Heart left ventricle (tissue), 16 donors: Measurements from ENCODE around the gene OR56A1. TPM values are rescaled to one million over a fixed set of nuclear protein-coding genes. Genes with fewer than 3 reads are reported as not detected.

Experiments used
- ATAC-seq, 4 donors: fragments of 200-7000 bp; cut with Tn5 transposase; one replicate each; pipeline ENCODE4 v1.9.1; 2020 to 2022; ENCODE audit warnings: moderate library complexity in 4 of 4, mild to moderate bottlenecking in 3 of 4, moderate number of reproducible peaks in 1 of 4
- DNase-seq, 5 donors: peaks; one replicate each; pipeline ENCODE4 v3.0.0-alpha.2; 2020
- H3K27ac ChIP-seq, 12 donors: fragments of 200-600 bp; sonication (generic) in 4 of 12; one replicate each; pipeline versions ENCODE4 v1.5.0 to v1.8.0; 2016 to 2022; ENCODE audit warnings: mild to moderate bottlenecking in 2 of 12
- H3K27me3 ChIP-seq, 9 donors: fragments of 200-600 bp; sonication (generic) in 2 of 9; one replicate each; pipeline versions ENCODE4 v1.5.1 to v1.8.0; 2016 to 2022; ENCODE audit warnings: mild to moderate bottlenecking in 3 of 9
- H3K36me3 ChIP-seq, 9 donors: fragments of 200-600 bp; sonication (generic) in 2 of 9; one replicate each; pipeline versions ENCODE4 v1.5.0 to v1.8.0; 2018 to 2022; ENCODE audit warnings: mild to moderate bottlenecking in 2 of 9
- H3K4me1 ChIP-seq, 12 donors: fragments of 200-600 bp; sonication (generic) in 4 of 12; one replicate each; pipeline versions ENCODE4 v1.5.0 to v1.8.0; 2016 to 2022; ENCODE audit warnings: mild to moderate bottlenecking in 3 of 12
- H3K4me3 ChIP-seq, 12 donors: fragments of 200-600 bp; sonication (generic) in 4 of 12; one replicate each; pipeline versions ENCODE4 v1.5.0 to v1.8.0; 2017 to 2022; ENCODE audit warnings: mild to moderate bottlenecking in 9 of 12, moderate library complexity in 4 of 12
- H3K9me3 ChIP-seq, 12 donors: fragments of 200-600 bp; sonication (generic) in 4 of 12; one replicate each; pipeline versions ENCODE4 v1.5.0 to v1.8.0; 2016 to 2022; ENCODE audit warnings: mild to moderate bottlenecking in 1 of 12
- CTCF ChIP-seq, 12 donors: fragments of 200-600 bp; sonication (generic) in 4 of 12; IDR thresholded peaks; one replicate each; pipeline versions ENCODE4 v1.5.0 to v1.8.0; 2018 to 2022; ENCODE audit warnings: antibody characterized with exemption in 12 of 12, mild to moderate bottlenecking in 5 of 12
- POLR2A ChIP-seq, 2 donors: fragments of 450-650 bp; IDR thresholded peaks; one replicate each; pipeline ENCODE4 v1.6.1; 2017; ENCODE audit warnings: antibody characterized with exemption in 2 of 2, mild to moderate bottlenecking in 2 of 2, moderate library complexity in 2 of 2
- WGBS, 4 donors: extraction: QIAGEN DNeasy Blood & Tissue Kit in 2 of 4; methylation state at CpG; one replicate each; pipeline versions ENCODE4 v1.1.5 to v1.1.7; 2013 to 2018; 5-methylcytosine and 5-hydroxymethylcytosine counted together
- intact Hi-C, 10 donors: fragments of 100-400 bp; cut with DNase I; formaldehyde crosslinking; loops; one replicate each; pipeline versions ENCODE4 v1.11.1 to v1.14.2; 2022
- polyA plus RNA-seq, 2 donors: library from polyadenylated mRNA; stranded (reverse); fragments of 200-250 nt; gene quantifications; one replicate each; pipeline ENCODE4 v1.2.3, GENCODE V29; 2013
- total RNA-seq, 9 donors: library from RNA; depleted of rRNA in 2 of 9; stranded (reverse); fragments of >200 nt in 2 of 9; fragmentation: NEBNext Ultra II Directional in 3 of 9; extraction: Animal tissue kit (Norgen Biotek cat#: 25700) in 3 of 9; gene quantifications; one replicate each; pipeline versions ENCODE4 v1.1.0 to v1.2.4, GENCODE V29; 2016 to 2023
- donor health status: ischemic (EF 13 %, LVEDD 7.1; RV severe dilation, severe dysfunction).
- donor health status: healthy with polysubstance abuse.
- donor health status: DM: no; HTN: yes; CAD: no.
- donor health status: DM: no; HTN: no; CAD: no.
- donor health status: ischemic (EF 25% LVEDD 6.9; RV normal size, moderate dysfunction).
- donor health status: ischemic (EF 25% LVEDD 5.7; RV mildly dilated, moderate dysfunction).
- donor health status: healthy.
- donor health status: DM: yes; HTN: yes; CAD: no.
- donor health status: ischemic (EF 35%, LVEDD 5.7; RV mildly dilated, moderate dysfunction).
- donor health status: nonischemic (EF 11% LVEDD 7.7; RV severe dilation, severe dysfunction).
- donor health status: DM: yes; HTN: yes; CAD: no.
- donor health status: PGD.
- donor health status: ischemic (EF 29% LVEDD 5.4; RV normal size, mild dysfunction).
- donor health status: nonischemic (EF 23%, LVEDD 6.1; RV moderate dilation, normal function).

Gene OR56A1
- total and polyA plus RNA-seq, 11 donors, result 0.03 to 0.06 TPM; not detected in 9

- Histone ChIP-seq H3K27ac (no peak overlapping the region), H3K27me3 (peaks cover 0 to 4% (median 0%) of the 10 kb centered on the region in 9 donors), H3K36me3 (no peaks in the 10 kb centered on the region), H3K4me1 (no peaks in the 10 kb centered on the region), H3K4me3 (no peak overlapping the region), H3K9me3 (no peaks in the 10 kb centered on the region)
- TF ChIP-seq CTCF (IDR thresholded peaks at IDR 0.05), result no peak
- TF ChIP-seq POLR2A (IDR thresholded peaks at IDR 0.05), result no peak
- no peak for ATAC-seq
- 53 to 64% (median 60%) methylated on average over 2 of the region's 2 CpGs for WGBS, 4 donors
- intact Hi-C loops, result loop anchor here in 5 of 10 donors (10.0 kb wide), 4 partner anchors 130 to 480 kb away; partner anchors contain the start of gene CCKBR (in 1 of the 5)
- no peak for DNase-seq
Observed at GRCh38 chr11:6025056-6025455, 5.5 kb downstream of the OR56A1 start.

- ATAC-seq, result peak in 3 of 4 donors; percentile 62 to 82 (median 81)
- DNase-seq, result peak in 1 of 5 donors; percentile 20
Observed at GRCh38 chr11:6022956-6023355, 7.6 kb downstream of the OR56A1 start.

GRCh38 chr11:6013042-6013441 lies 17.5 kb downstream of the OR56A1 start:
- TF ChIP-seq POLR2A (IDR thresholded peaks at IDR 0.05), result no peak
- no peak for TF ChIP-seq CTCF (IDR thresholded peaks at IDR 0.05)
- intact Hi-C loops, result no loop called here
- H3K9me3 ChIP-seq, result peaks cover 0 to 17% (median 7%) of the 10 kb centered on the region in 12 donors
- H3K36me3 ChIP-seq, result no peaks in the 10 kb centered on the region
- H3K4me1 ChIP-seq, result no peaks in the 10 kb centered on the region
- no peak overlapping the region for H3K4me3 ChIP-seq
- H3K27ac ChIP-seq, result no peak overlapping the region
- no peak for DNase-seq
- H3K27me3 ChIP-seq, result peaks cover 0 to 4% (median 0%) of the 10 kb centered on the region in 9 donors
- WGBS, 4 donors, result 75 to 100% (median 86%) methylated on average over 1 to 3 of the region's 3 CpGs
- ATAC-seq, result no peak

More at GRCh38 chr11:6022956-6023355, 7.6 kb downstream of the OR56A1 start:
- Histone ChIP-seq H3K27ac (no peak overlapping the region), H3K9me3 (no peaks in the 10 kb centered on the region), H3K4me3 (no peak overlapping the region), H3K27me3 (no peaks in the 10 kb centered on the region), H3K36me3 (no peaks in the 10 kb centered on the region), H3K4me1 (no peaks in the 10 kb centered on the region)
- intact Hi-C loops, result loop anchor here (2.0 to 10.0 kb wide), 13 partner anchors 132 to 482 kb away; partner anchors contain the start of gene CCKBR (in 1 of the 10)
- TF ChIP-seq CTCF (IDR thresholded peaks at IDR 0.05) (peak; percentile 40 to 77 (median 64)), POLR2A (IDR thresholded peaks at IDR 0.05) (no peak)
- WGBS, 4 donors, result 1 to 4% (median 2%) methylated on average over 4 of the region's 4 CpGs

GRCh38 chr11:6012035-6012668 lies 18.4 kb downstream of the OR56A1 start:
- H3K27me3 ChIP-seq, result peaks cover 0 to 4% (median 0%) of the 10 kb centered on the region in 9 donors
- H3K9me3 ChIP-seq, result peaks cover 0 to 14% (median 7%) of the 10 kb centered on the region in 12 donors
- TF ChIP-seq CTCF (IDR thresholded peaks at IDR 0.05), result no peak
- no peak for TF ChIP-seq POLR2A (IDR thresholded peaks at IDR 0.05)
- ATAC-seq, result no peak
- DNase-seq, result no peak
- H3K36me3 ChIP-seq, result no peaks in the 10 kb centered on the region
- 61 to 86% (median 80%) methylated on average over 2 to 4 of the region's 4 CpGs for WGBS, 4 donors
- no peak overlapping the region for H3K4me3 ChIP-seq
- H3K4me1 ChIP-seq, result no peaks in the 10 kb centered on the region
- H3K27ac ChIP-seq, result no peak overlapping the region
- intact Hi-C loops, result no loop called here
